22Rv1 (cell line): Measurements from ENCODE around the gene PREX1.

Experiments
- CTCF ChIP-seq: fragments of 450-650 bp; IDR thresholded peaks from 2 replicates; pipeline ENCODE4 v1.5.1; 2017; ENCODE audit warnings: mild to moderate bottlenecking
- ZFX ChIP-seq: fragments of 450-650 bp; IDR thresholded peaks from 2 replicates; pipeline ENCODE4 v1.6.1; 2017; ENCODE audit warnings: antibody characterized with exemption, borderline replicate concordance

GRCh38 chr20:48732081-48732829 lies 95.5 kb downstream of the PREX1 start:
- TF ChIP-seq CTCF: no peak
- no peak for TF ChIP-seq ZFX
